ENCODE data around the gene FXYD1.
"Not testable (repeated sequence)": the region's sequence is repeated elsewhere in the genome, so short reads cannot be mapped to it uniquely, and the experiment has no call there.

Gene FXYD1

GRCh38 chr19:35138305-35138892, at the start of gene FXYD1:
Gene FXYD1, plus strand, starts transcription at chr19:35138824. Its CDS starts 1,256 bp downstream, at chr19:35140080.
- DNase-seq, result no peak

GRCh38 chr19:35089554-35089953, 49.1 kb upstream of the FXYD1 start:
- DNase-seq, result no peak

DNA sequence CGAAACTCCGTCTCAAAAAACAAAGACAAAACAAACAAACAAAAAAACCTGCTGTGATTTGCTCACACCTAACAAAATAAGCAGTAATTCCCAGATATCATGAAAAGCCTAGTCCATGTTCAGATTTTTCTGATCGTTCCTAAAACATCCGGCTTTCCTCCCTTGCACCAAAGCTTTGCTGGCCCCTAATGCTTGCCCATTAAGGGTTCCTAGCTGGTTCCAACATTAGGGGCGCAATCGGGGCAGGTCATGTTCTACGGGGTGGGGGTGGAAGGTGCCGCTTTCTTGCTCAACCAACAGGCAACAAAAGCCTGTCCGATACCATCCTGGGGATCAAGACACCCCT, 48.5 kb upstream of the FXYD1 start:
- DNase-seq, result no peak

- no peak for DNase-seq
These were observed 48.0 kb upstream of the FXYD1 start for GRCh38 chr19:35090506-35091214.

- no peak for DNase-seq
These were observed 45.2 kb upstream of the FXYD1 start for GRCh38 chr19:35093430-35093829.

GRCh38 chr19:35093941-35094647, 44.5 kb upstream of the FXYD1 start:
- no peak for DNase-seq

DNA sequence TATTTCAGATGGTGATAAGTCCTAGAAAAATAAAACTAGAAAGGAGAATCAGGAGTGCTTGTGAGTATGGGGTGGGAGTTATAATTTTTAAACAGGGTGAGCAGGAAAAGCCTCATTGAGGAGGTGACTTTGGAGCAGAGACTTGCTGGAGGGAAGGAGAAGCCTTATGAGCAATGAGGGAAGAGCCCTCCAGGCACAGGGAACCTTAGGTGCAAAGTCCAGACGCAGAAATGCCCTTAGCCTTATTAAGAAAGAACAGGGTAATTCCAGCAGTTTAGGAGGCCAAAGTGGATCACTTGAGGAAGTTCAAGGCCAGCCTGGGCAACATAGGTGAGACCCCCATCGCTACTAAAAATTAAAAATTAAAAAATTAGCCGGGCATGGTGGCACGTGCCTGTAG, 44.0 kb upstream of the FXYD1 start:
- DNase-seq, result no peak

- DNase-seq, result no peak
These were observed 42.8 kb upstream of the FXYD1 start for GRCh38 chr19:35095667-35096368.

DNA sequence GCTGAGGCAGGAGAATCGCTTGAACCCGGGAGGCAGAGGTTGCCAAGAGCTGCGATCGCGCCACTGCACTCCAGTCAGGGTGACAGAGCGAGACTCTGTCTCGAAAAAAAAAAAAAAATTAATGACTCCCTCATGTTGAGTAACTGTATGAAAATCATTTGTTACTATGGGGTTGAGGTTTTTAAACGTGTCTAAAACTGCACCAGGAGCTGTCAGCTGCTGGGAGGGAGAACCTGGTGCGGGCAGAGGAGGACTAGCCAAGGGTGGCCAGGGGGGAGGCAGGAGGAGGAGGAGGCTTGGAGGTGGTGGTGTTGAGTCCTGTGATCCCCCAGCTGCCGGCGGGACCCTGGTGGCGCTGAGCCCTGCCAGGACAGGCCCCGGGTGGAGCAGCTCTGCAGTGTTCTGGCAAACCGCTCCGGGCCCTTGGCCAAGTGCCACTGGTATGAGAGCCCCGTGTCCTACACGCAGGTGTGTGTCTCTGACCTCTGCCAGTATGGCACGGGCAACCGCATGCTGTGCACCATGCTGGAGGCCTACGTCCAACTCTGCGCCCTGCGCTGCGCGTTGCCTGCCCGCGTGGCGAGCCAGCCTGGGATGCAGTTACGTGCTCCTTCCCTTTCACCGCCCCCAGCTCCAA, 40.1 kb upstream of the FXYD1 start:
- DNase-seq, result no peak

GRCh38 chr19:35099155-35099896, 39.3 kb upstream of the FXYD1 start:
- DNase-seq, result no peak

DNA sequence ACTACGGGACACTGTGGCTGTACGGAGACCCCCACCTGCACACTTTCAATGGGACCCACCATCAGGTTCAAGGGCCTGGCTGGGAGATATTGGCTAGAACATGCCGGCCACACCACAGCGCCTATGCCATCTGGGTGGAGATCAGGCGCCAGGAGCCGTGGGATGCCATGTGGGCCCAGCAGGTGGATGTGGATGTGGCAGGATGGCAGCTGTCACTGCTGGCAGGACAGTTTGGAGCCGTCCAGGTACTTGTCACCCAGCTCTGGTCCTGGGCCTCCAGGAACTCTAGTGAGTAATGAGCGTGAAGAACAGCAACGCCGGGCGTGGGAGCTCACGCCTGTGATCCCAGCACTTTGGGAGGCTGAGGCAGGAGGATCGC, 38.7 kb upstream of the FXYD1 start:
- DNase-seq, result no peak

- no peak for DNase-seq
These were observed 37.8 kb upstream of the FXYD1 start for GRCh38 chr19:35100588-35101533.

DNA sequence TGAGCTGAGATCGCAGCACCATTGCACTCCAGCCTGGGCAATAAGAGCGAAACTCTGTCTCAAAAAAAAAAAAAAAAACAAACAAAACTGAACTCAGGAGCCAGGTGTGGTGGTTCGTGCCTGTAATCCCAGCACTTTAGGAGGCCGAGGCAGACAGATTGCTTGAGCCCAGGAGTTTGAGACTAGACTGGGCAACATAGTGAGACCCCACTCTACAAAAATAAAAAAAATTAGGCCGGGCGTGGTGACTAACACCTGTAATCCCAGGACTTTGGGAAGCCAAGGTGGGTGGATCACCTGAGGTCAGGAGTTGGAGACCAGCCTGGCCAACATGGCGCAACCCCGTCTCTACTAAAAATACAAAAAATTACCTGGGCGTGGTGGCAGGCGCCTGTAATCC, 36.7 kb upstream of the FXYD1 start:
- DNase-seq, result not testable (repeated sequence)

- not testable (repeated sequence) for DNase-seq
These were observed 35.0 kb upstream of the FXYD1 start for GRCh38 chr19:35103614-35104013.

- no peak for DNase-seq
These were observed 34.3 kb upstream of the FXYD1 start for GRCh38 chr19:35104361-35104760.

DNA sequence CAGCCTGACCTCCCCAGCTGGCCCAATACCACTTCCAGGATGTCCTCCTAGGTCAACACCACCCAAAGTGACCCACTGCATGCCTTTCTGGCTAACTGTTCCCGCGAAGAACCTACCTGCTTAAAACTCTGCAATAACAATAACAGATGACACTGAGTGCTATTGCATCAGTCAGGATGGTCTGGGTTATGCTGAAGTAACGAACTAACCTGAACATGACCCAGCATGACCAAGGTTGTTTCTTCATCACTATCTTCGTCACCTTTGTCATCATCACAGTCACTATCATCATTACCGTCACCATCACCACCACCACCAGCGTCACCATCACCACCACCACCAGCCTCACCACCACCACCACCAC, 33.6 kb upstream of the FXYD1 start:
- DNase-seq, result no peak

DNA sequence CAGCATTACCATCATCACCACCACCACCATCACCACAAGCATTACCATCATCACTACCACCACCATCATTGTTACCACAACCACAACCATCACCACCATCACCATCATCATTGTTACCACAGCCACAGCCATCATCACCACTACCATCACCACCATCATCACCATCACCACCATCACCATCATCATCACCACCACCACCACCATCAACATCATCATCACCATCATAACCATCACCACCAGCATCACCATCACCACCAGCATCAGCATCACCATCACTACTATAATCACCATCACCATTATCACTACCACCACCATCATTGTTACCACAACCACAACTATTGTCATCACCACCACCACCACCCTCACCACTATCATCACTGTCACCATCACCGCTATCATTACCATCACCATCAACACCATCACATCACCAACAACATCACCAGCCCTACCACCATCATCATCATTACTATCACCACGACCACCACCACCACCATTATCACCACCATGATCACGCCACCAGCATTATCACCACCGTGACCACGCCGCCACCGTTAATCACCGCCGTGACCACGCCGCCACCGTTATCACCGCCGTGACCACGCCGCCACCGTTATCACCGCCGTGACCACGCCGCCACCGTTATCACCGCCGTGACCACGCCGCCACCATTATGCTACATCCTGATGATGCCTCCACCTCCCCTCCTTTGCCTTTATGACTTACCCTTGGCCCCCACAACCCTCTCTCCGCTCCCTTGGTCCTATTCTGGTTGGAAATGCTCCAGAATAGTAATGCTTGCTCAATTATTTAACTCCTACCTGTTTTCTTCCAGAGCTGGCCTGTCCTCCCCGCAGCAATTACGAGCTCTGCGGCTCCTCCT, 33.0 kb upstream of the FXYD1 start:
- no peak for DNase-seq

- no peak for DNase-seq
These were observed 32.4 kb upstream of the FXYD1 start for GRCh38 chr19:35106291-35106583.

DNA sequence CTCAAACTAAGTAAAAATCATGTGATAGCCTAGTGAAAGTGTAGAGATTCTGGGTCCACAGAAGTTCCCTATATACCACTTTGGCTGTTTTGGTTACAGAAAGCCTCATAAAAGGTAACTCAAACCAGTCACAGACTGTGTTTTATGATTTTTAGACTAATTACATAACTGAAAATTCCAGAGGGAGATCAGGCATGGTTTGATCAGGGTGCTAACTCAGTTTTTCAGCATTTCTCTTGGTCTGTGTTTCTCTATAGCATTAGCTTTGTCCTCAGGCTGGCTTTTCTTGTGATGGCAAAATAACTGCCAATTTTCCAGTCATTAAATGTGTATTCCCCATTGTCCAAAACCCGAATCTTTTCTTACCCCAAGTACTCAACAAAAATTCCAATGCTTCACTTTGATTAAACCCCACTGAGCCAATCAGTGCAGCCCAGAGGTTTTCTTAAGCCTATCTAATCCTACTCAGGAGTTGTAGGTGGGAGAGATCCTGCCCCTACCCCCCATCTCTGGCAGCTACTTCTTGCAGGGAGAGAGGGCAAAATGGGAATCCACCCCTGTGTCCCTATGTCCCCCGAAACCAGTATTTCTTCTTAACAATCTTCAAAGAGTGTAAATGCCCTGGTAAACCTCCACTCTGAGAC, 31.6 kb upstream of the FXYD1 start:
- no peak for DNase-seq

DNA sequence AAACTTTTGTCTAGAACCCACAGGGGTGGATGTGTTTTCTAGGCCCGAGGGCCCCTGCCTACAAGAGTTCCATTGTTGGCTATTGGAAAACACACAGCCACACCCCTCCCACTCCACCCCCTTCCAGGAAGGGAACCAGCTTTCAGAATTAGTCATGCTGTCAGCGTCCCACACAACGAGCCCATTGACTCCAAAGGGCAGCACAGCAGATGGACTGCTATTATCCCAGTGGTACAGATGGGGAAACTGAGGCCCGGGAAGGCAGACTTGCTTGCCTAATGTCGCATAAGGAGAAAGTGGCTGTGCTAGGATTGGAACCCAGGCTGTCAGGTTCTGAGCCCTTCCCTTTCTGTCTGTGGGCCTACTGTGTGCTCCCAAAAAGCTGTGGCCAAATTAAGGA, 31.1 kb upstream of the FXYD1 start:
- DNase-seq, result no peak
